HG02981 (cell line): ENCODE results near the gene TBC1D14.

Experiments used
- ATAC-seq: cut with Tn5 transposase; IDR thresholded peaks from one replicate; pipeline ENCODE4 v1.9.1; 2021; ENCODE audit warnings: mild to moderate bottlenecking, moderate library complexity; ENCODE audit not compliant: unreplicated experiment

The TBC1D14 gene

DNA sequence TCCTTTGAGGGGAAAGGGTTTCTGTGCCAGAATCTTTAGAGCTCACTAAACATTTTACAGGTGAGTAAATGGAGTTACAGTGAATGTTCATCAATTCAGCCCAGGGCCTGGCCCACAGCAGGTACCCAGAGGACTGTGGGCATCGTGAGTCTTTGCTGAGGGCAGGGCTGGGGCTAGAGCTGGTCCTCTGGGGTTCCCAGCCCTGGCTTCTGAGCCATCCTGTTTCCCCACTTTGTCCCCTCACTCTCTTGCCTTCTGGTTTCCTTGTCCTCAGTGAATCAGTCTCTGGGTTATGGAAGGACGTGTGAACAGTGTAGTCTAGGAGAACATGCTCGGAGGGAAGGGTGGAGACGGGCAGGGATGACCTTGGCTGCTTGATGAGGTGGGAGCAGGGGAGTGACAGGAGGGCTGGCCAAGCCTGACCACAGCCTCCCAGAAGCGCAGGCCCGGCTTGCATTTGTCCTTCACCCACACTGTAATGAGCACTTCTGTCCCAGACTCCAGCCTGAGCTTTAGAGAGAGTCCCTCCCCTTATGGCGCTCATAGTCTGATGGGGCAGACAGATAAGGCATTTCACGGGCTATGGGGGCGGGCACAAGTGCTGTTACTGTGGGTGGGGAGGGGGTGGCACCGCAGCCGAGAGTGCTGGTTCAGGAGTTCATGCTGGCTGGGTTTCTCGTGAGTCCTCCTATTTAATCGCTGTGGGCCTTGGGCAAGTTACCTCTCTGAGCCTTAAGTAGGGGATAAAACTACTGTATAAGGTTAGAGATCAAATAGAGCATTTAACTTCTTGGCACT lies 17.3 kb downstream of the TBC1D14 start:
- ATAC-seq, result no peak

DNA sequence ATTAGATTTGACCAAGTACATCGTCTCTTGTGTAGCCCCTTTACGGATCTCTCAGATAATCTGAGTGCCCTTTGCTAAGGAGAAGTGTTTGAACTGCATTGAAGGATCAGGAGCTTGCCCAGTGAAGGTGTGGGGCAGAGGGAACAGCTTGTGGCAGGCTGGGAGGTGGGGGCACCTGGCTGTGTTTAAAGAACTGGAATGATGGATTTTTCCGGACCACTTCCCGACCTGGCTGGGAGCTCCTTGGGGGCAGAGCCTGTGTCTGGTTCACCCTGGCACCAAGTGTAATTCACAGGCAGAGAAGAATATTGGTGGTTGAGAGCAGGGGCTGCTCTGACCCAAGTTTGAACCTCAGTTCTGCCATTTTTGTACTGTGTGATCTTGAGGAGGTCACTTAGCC lies 18.5 kb downstream of the TBC1D14 start:
- ATAC-seq, result no peak

DNA sequence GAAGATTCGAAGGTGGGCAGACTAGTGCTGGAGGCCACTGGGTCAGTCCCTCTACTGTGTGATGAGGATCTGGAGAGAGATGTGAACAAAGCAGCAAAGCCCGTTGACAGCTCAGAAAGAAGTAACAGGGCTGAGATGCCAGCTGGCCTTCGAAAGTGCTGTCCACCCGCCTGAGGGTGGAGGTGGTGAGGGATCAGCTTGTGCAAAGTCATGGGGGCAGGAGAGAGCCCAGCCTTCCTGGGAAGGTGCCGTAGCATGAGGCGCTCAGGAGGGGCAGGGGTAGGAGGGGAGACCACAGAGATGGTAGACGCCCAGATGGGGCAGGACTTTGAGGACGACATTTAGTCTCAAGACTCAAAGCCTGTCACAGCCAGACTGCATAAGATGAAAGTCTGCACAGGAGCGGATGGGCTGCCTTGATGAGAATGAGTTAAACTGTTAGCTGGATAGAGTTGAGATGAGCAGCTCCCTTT lies 19.7 kb downstream of the TBC1D14 start:
- ATAC-seq, result no peak

DNA sequence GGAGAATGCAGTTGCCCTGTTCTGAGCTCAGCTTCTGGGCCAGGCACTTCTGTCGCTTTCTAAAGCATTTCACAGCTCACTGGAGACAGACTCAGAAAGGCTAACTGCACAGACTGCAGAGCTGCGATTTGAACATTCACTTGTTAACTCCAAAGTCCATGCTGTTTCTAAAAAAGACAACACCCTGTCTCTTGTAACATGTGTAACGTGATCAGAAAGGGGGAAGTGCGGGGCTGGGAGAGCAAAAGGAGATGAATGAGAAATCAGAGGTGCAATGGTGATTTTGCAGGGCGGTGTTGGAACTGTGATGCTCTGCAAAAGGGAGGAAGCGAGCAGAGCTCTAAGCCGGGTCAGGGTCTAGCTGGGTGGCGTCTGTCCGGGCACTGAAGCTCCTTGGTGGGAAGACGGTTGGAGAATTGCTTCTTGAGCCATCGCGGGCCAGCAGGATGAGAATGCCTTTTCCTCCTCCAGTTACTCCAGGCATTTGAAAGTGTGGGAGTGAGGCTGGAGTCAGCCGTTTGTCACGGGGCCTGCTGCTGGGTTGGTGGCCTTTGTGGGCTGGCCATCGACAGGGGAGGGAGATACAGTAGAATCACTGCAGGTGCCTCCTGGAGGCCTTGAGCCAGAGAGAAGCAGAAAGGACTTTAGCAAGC lies 20.3 kb downstream of the TBC1D14 start:
- no peak for ATAC-seq

DNA sequence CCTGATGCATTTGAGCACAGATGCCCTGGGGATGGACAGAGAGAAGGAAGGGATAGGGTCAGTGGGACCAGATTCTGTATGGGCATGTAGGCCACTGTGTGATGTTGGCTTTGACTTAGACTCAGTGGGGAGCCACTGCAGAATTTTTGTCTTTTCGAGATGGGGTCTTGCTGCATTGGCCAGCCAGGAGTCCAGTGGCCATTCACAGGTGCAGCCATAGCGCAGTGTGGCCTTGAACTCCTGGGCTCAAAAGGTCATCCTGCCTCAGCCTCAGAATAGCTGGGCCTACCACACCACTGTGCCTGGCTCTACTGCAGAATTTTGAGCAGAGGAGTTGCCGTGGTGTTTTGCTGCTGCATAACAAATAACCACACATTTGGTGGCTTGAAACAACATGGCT lies 22.8 kb downstream of the TBC1D14 start:
- ATAC-seq, result no peak

DNA sequence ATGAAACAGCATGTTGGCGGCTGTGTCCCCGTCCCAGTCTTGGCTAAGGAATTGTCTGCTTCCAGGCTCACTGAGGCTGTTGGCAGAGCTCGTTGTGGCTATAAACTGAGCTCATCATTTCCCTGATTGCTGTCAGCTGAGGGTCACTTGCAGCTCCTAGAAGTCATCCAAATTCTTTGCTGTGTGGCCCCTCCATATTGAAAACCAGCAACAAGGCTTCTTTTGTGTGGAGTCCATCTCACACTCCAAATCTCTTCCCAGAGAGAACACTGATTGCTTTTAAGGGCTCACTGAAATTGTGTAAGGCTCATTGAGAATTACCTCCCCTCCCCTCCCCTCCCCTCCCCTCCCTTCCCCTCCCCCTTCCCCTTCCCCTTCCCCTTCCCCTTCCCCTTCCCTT lies 23.3 kb downstream of the TBC1D14 start:
- no peak for ATAC-seq

DNA sequence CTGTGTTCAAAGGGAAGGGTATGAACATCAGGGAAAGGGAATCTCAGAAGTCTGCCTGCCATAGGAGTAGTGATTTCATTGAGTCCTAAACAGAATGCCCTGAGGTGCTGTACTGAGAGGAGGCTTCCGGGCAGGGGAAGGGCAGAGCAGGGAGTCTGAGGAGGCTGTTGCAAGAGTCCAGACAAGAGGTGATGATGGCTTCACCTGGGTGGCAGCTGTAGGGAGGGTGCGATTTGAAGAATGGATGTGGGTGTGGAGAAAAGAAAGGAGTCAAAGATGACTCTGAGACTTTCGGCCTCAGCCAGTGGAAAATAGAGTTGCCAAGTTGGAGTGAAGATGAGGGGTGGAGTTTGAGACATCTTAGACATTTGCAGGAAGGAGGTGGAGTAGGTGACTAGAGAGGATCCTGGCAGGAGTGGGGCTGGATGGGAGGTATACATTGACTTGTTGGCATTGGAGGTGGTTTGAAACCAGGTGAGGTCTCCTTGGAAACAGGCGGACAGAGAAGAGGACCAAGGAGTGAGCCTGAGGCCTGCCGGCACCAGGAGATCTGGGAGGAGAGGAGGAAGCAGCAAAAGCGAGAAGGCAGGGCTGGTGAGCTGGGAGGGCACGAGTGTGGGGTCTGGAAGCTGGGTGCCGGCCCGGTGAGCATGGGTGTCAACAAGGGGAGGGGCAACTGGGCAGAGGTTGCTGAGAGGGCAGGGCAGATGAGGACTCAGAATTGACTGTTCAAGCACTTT lies 24.2 kb downstream of the TBC1D14 start:
- no peak for ATAC-seq

DNA sequence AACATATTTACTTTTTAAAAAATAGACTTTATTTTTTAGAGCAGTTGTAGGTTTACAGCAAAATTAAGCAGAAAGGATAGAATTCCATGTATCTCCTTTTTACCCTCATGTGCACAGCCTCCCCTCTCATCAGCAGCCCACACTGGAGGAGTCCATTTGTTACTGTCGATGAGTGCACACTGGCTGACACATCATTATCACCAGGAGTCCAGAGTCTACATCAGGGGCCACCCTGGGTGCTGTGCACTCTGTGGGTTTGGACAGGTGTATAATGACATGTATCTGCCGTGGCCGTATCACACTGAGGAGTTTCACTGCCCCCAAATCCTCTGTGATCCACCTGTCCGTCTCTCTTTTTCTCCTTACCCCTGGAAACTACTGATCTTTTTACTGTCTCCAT lies 26.3 kb downstream of the TBC1D14 start:
- ATAC-seq, result no peak

DNA sequence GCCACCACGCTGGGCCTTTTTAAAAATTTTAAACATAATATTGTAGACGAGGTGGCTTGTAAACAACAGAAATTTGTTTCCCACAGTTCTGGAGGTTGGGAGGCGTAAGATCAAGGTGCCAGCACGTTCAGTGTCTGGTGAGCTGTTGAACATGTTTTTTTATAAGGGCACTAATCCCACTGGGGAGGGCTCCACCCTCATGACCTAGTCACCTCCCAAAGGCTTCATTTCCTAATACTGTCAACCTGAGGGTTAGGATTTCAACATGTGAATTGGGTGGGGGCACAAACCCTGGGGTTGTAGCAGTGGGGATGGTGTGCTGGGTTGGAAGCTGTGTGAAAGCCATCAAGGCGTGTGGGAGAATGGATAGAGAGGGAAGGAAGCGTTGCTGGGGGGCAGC lies 27.6 kb downstream of the TBC1D14 start:
- ATAC-seq, result no peak

DNA sequence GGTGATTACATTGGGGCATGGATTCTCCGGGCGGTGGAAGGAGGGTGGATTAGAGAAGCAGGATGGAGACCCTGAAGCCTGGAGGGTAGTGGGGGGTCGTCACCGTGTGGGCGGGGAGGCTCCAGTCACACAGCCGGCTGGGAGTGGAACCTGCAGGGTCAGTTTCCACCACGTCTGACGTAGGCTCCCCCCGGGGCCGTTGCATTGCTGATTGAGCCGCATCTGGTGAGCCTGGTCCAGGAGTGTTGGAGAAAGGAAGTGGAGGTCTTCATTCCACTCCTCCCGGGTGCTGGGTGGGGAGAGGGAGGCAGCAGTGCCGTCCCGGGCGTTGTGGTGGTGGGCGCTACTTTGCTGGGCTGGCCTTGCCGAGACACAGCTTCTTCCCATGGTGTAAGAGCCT lies 28.1 kb downstream of the TBC1D14 start:
- no peak for ATAC-seq

DNA sequence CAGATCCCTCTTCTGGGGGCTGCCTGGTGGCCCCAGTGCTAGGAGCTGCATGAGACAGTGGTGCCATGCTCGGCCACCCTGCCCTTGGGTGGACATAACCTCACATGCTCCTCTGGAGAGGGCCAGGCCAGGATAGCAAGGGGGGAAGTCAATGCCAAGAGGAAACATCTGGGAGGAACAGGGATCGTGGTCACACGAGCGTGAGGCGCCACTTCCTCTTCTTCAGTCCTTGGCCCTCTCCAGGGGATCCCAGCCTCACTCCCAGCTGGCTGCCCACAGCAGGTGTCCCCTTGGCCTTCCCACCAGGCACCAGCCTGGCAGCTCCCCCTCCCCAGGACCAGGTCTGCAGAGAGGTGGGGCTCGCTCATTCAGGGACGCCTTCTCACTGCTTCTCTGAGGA lies 28.6 kb downstream of the TBC1D14 start:
- ATAC-seq, result no peak

DNA sequence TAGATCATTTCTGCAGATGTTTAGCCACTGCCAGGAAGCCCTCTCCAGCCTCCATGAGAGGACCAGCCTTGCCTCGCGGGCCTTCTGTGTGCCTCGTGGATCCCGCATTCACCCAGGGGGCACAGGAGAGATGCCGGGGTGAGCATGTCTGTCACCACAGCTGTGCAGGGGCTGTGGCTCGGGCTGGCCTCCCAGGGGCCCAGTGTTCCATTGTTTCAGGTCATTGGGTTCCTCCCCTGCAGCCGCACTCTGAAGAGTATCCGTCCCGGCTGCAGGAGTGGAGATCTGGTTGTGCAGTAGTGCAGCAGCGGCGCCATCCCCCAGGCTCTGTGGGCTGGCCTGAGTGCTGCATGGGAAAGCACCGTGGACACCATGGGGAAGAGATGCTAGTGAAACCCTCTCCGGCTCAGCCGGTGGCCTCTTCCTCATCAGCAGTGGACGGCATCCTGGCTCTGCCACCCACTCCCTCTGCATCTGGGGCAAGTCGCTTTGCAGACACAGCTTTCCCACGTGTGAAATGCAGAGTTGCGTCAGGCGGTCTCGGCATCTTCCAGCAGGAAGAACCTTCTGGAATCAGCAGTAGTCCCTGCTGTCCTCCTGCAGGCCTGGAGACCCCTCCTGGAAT lies 29.1 kb downstream of the TBC1D14 start:
- ATAC-seq, result no peak

DNA sequence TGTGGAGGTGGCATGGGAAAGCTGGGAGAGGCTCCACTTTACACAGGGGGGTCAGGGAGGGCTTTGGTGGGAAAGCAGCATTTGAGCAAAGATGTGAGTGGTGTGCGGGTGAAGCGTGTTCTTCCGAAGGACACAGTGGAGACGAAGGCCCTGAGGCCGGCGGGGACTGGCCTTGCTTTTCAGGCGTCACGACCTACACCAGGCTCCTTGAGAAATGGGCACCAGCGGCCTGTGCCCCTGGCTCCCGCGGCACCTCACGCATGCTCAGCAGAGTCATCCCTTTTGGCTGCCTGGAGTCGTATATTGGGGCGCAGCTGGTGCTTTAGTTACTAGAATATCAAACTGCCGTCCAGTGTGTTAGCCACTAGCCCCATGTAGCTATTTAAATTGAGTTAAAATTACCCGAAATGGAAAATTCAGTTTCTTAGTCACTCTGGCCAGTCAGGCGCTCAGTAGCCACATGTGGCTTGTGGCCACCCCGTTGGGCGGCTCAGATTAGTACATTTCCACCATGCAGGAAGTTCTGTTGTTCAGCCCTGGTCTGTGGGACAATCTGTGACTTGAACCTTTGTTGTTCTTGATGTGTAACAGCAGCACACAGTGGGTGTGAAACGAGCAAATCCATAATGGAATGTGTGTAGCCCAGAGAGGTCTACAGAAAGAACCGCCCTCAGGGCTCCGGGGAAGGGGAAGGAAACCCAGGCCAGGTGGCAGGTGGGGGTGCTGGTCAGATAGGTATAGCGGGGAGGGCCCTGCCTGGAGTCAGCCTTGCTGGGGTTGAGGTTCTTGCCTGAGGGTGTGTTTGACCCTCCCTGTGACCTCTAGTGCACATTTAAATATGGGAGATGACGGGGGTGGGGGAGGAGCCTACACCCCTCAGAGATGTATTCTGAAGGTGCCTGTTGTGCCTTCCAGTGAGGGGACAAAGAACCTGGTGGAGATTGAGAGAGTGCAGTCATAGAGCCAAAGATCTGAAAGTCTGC lies 30.4 kb downstream of the TBC1D14 start:
- peak; percentile 40 for ATAC-seq

DNA sequence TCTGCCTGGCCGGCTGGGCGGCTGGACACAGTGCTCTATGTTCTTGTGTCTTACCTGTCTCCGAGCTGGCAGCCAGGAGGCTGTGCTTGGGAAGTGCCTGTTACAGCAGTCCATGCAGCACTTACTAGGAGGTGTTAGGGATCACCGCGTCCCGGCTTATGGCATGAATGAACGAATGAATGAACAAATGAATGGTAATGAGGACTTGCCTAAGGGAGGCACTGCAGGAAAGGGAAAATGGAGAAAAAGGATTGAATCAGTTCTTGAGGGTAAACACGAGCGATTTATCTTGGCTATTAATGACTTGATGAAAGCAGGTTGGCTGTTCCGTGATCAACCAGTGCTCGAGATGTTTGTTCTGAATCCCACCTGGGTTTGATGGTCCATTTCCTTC lies 31.1 kb downstream of the TBC1D14 start:
- no peak for ATAC-seq

DNA sequence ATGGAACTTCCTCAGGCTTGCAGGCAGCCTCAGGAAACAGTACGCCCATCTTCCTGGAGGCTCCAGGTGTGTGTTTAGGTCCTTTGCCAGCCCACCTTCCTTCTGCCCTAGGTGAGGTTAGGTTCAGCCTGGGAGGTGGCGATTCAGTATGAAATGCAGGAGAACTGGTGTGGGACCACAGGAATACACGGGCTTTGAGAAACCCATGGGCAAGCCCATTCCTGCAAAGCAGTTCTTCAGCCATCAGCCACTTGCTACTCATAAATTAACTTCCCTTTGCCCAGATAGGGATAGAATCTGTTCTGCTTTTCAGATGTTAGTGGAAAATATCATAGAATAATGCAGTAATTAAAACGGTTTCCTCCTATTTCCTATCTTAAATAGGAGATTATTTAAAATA lies 32.2 kb downstream of the TBC1D14 start:
- no peak for ATAC-seq

DNA sequence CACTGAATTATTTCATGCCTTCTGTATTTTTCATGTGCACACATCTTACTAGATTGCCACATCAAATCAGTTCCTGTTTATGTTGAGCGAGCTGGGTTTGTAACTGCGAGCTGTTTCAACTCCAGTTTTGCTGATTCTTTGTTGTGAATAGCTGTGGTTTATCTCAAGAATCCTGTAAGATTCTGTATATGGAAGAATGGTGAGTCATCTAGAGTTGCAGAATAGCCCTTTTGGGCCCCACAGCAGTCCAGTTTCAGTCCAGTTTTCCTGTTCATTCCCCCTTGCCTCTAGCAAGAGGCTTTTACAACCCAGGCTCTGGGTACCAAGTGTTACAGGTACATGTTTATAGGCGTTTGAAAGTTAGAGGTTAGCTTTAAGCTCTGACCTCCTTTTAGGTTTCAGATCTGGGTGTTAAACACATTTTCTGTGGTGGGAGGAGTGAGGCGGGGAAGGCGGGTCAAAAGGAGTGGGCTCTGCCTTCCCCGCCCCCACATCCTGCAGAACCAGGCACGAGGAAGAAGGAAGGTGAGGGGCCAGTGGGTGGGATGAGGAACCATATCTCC lies 32.7 kb downstream of the TBC1D14 start:
- peak; percentile 54 for ATAC-seq

DNA sequence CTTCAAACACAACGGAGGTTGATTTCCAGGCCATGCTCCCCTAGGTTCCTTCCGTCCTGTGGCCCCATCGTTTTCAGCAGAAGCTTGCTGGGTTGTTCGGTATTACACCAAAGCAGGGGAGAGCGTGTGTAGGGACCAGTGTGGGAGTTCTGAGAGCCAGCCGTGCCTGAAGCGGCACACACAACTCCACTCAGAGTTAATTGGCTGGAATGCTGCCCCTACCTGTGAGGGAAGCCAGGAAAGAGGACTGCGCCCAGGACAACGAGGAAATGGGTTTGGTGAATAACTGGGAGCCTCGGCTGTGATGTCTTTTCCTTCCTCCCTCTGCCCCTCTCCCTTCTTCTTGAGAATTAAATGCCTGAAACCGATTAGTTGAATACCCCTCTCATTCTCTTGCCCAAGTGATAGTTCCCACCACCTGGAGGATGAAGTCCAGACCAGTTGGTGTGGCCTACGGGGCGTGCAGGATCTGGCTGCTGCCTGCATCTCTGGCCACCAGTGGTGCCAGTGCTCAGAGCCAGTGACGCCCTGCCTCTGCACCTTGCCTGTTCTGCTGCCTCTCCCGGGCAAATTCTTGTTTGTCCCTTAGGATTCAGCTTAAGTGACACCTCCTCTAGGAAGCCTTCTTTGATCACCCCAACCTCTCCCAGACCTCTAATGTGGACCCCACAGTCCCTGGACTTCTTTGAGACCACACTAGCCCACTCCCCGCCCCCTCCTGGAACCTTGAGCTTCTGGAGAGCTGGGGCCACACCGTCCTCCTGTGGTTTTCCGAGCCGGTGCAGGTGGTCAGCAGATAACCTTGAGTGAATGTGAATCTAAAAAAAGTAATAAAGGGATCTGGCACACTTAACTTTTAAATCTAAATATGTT lies 33.6 kb downstream of the TBC1D14 start:
- no peak for ATAC-seq

DNA sequence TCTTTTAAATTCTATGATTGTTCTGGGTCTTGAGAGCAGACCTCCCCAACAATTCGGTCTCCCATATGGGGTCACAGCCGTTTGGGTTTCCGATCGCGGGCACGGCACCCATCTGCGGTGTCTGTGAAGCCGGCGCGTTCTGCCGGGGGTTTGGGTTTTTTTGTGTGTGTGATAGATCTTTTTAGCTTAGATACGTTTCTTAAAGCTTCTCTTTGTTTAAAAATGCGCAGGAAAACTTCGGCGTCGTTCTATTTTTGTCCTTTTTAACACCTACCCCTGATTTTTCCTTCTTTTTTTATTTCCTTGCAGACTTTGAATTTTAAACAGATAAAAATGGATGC lies 34.2 kb downstream of the TBC1D14 start:
- no peak for ATAC-seq
